HG03103 (cell line): ENCODE results near the gene SLC27A2.
"Not testable (repeated sequence)": the region's sequence is repeated elsewhere in the genome, so short reads cannot be mapped to it uniquely, and the experiment has no call there.

ENCODE experiments used
- ATAC-seq: cut with Tn5 transposase; IDR thresholded peaks from one replicate; pipeline ENCODE4 v1.9.1; 2021; ENCODE audit warnings: low read depth; ENCODE audit not compliant: unreplicated experiment

The SLC27A2 gene

DNA sequence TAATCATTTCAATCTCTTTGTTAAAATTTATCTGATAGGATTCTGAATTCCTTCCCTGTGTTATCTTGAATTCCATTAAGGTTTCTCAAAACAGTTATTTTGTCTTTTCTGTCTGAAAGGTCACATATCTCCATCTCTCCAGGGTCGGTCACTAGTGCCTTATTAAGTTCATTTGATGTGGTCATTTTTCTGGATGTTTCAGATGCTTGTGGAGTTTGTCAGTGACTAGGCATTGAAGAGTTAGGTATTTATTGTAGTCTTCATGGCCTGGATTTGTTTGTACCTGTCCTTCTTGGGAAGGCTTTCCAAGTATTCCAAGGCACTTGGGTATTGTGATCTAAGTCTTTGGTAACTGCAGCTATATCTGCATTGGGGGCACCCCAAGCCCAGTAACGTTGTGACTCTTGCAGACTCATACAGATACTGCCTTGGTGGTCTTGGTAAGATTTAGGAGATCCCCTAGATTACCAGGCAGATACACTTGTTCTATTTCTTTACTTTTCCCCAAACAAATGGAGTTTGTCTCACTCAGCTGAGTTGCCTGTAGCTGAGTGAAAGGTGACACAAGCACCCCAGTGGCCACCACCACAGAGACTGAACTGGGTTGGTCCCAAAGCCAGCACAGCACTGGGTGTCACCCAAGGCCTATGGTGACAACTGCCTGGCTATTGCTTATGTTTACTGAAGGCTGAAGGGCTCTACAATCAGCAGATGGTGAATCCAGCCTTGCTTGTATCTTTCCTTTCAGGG lies 18.9 kb upstream of the SLC27A2 start:
- no peak for ATAC-seq

- no peak for ATAC-seq
These were observed 18.1 kb upstream of the SLC27A2 start for GRCh38 chr15:50163719-50164410.

GRCh38 chr15:50164458-50164857 lies 17.5 kb upstream of the SLC27A2 start:
- no peak for ATAC-seq

DNA sequence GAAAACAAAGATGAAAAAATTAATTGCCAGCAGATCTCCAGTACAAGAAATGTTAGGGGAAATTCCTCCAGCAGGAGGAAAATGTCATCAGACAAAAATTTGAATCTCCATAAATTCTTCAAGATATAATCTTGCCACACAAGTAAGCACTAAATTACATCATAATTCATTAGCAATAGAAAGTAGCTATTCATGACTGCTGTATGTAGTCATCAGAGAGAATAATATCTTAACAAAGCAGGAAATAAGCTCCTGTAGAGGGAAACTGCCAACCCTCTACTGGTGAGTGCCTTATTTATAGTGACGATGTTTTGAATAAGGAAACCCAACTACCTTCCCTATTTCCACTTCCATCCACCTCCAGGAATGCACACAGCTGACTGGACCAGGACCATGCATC lies 15.8 kb upstream of the SLC27A2 start:
- no peak for ATAC-seq

- ATAC-seq = no peak
These were observed 14.9 kb upstream of the SLC27A2 start for GRCh38 chr15:50167110-50167509.

- no peak for ATAC-seq
These were observed 13.6 kb upstream of the SLC27A2 start for GRCh38 chr15:50168379-50168778.

DNA sequence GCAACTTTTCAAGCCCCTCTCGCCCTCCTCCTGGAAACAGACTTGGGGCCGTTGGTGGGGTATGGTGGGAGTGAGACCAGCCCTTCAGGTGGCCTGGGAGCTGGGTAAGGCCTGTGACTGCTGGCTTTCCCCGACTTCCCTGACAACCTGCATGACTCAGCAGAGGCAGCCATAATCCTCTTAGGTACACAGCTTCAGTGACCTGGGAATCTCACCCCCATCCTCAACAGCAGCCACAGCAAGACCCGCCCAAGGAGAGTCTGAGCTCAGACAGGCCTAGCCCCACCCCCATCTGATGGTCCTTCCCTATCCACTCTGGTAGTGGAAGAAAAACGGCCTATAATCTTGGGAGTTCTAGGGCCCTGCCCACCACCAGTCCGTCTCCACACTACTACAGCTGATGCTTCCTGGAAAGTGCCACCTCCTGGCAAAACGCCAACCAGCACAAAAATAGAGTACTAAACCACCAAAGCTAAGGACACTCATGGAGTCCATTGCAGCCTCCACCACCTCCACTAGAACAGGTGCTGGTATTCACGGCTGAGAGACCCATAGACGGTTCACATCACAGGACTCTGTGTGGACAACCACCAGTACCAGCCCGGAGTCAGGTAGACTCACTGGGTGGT lies 13.1 kb upstream of the SLC27A2 start:
- no peak for ATAC-seq

DNA sequence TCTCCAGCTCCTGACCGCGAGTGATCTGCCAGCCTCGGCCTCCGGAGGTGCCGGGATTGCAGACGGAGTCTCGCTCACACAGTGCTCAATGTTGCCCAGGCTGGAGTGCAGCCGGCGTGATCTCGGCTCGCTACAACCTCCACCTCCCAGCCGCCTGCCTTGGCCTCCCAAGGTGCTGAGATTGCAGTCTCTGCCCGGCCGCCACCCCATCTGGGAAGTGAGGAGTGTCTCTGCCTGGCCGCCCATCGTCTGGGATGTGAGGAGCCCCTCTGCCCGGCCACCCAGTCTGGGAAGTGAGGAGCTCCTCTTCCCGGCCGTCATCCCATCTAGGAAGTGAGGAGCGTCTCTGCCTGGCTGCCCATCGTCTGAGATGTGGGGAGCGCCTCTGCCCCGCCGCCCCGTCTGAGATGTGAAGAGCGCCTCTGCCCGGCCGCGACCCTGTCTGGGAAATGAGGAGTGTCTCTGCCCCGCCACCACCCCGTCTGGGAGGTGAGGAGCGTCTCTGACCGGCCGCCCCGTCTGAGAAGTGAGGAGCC lies 9.6 kb upstream of the SLC27A2 start:
- ATAC-seq = not testable (repeated sequence)

GRCh38 chr15:50176869-50177268 lies 5.1 kb upstream of the SLC27A2 start:
- no peak for ATAC-seq

- no peak for ATAC-seq
These were observed 1.9 kb upstream of the SLC27A2 start for GRCh38 chr15:50180091-50180490.

GRCh38 chr15:50180582-50180981 lies 1.4 kb upstream of the SLC27A2 start:
- ATAC-seq = no peak

DNA sequence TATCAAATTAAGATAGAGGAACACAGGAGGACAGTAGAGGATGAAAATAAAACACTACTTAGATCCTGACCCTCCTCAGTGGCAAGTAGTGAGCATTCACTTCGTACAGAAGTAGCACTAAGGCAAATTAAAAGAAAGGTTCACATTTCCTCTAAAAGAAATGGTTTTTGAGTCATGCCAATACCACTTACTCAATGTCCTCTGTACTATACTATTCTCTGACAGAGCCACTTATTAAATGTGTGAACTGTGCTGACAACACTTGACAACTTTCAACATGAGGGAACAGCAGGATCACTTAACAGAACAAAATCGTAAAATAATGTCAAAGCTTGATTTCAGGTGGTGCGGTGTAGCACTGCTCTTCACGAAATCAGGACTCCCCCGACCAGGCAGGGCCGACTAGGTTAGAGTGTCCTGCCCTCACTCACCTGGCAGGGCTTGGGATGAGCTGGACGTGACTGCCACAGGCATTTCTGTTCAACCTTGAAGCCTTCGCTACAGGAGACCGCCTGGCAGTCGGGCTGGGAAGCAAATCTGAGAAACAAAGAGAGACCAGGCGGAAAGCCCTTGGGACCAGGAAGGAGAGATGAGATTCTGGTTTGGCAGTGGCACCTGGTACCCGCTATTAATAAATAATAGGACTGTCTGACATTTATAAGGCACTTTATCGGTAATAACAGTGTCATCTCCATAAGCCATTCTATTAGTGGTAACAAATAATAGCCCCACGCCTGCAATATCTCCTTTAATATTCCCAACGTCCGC lies 611 bp upstream of the SLC27A2 start:
- ATAC-seq = no peak

GRCh38 chr15:50182219-50183013 lies 420 bp downstream of the SLC27A2 start:
- peak; percentile 29 for ATAC-seq

DNA sequence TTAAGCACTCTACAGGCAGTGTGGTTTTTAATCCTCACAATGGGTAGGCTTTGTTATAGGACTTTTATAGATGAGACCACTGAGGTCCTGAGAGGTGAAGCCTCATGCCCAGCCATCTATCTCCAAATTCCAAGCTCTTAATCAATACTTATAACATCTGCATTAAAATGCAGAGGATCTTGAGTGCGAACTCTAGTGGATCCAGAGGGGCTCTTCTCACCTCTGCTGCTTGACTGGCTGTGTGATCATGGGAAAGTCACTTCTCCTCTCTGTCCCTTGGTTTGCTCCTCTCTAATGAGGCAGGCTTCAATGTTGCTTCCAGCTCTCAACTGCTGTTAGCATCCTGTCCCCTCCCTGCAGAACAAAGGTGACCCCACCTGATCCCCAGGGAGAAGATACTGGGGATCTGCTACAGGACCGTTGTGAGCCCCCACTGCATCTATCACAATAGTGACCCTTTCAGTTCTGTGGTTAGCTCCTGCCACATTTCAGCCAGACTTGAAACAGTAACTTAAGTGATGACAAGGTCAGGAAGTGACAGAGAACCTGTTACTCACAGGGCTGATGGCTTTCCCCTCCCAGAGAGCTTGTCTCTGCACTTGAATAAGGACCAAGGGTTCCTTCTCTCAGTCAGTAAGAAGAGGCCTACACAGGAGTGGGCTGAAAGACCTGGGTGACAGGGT lies 1.3 kb downstream of the SLC27A2 start:
- ATAC-seq = peak; percentile 57

- no peak for ATAC-seq
These were observed 3.0 kb downstream of the SLC27A2 start for GRCh38 chr15:50184863-50185504.

DNA sequence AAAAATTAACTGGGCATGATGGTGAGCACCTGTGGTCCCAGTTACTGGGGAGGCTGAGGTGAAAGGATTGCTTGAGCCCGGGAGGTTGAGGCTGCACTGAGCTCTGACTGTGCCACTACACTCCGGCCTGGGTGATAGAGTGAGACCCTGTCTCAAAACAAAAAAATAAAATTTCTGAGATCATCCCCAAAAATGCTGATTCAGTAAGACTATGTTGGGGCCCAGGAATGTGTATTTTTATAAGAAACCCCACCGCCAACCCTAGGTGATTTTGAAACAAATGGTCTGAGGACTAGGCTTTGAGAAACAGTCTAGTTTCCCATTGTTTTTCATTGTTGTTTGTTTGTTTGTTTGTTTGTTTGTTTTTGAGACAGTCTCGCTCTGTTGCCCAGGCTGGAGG lies 4.1 kb downstream of the SLC27A2 start:
- no peak for ATAC-seq

DNA sequence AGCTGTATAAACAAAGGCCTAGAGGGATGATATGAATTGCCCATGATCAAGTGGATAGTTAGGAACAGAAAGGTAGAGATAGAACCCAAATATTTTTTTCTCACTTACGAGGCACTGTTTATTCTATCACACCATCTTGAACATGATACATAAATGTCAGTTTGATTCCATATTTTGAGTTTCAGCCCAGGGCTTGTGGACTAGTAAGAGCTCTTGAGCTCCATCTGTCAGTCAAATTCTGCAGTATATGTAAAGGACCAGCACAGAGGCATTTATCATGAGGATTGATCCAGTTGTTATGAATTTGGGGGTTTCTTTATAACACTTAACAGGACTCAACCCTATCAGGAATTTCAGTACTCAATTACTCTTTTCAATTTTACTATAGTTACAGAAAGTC lies 4.8 kb downstream of the SLC27A2 start:
- no peak for ATAC-seq

- ATAC-seq = no peak
These were observed 5.5 kb downstream of the SLC27A2 start for GRCh38 chr15:50187525-50187924.

- no peak for ATAC-seq
These were observed 6.0 kb downstream of the SLC27A2 start for GRCh38 chr15:50187997-50188396.
